ENCODE measurements around the gene PTPRN. TPM values are rescaled to one million over a fixed set of nuclear protein-coding genes. Genes with fewer than 3 reads are reported as not detected.

Gene PTPRN
- total and polyA plus RNA-seq, 2 donors (not counting 3 experiments of a cell fraction or from before 2014, with no cell fraction given), result not detected

GRCh38 chr2:219272995-219273394 is 36.2 kb downstream of the PTPRN start:
- CTCF ChIA-PET, result interaction anchor here (0.7 kb wide), 2 partner anchors 12 to 22 kb away, joined by 3 read pairs; no protein-coding TSS in a partner anchor
- no TSS peak for BruUV-seq (replicated peaks)
- no peaks in the 10 kb centered on the region for H3K79me2 ChIP-seq (ENCODE audit: control insufficient read depth, insufficient read depth, low read length)
- H3K9me3 ChIP-seq (replicated peaks; ENCODE audit: control insufficient read depth, insufficient read depth, low read length), result no peaks in the 10 kb centered on the region
- dilution Hi-C loops (cut with MboI; ENCODE audit: extremely low pct_ligation_motif_present, low sequenced_read_pairs) (no loop called here), intact Hi-C loops (cut with micrococcal nuclease) (no loop called here)
- H4K20me1 ChIP-seq (replicated peaks; ENCODE audit: control insufficient read depth, extremely low read depth, insufficient read depth, low read length), result no peaks in the 10 kb centered on the region
- H3K9ac ChIP-seq (replicated peaks; ENCODE audit: extremely low read depth, insufficient read depth, low read length), result no peak overlapping the region
- H3K27me3 ChIP-seq (ENCODE audit: control insufficient read depth in 2 of 2, insufficient read depth in 2 of 2, low read length in 2 of 2), result peaks cover 4 to 10% of the 10 kb centered on the region in 2 experiments
- peaks cover 3% of the 10 kb centered on the region for H3K4me1 ChIP-seq (ENCODE audit: control insufficient read depth, extremely low read depth, insufficient read depth, low read length)
- H3K4me2 ChIP-seq (ENCODE audit: insufficient read depth, low read length), result no peak overlapping the region
- no peak overlapping the region for H3K4me3 ChIP-seq (replicated peaks in 1 of 3; ENCODE audit: insufficient read depth in 1 of 3, low read depth in 1 of 3, low read length in 3 of 3)
- no peaks in the 10 kb centered on the region for H3K36me3 ChIP-seq (ENCODE audit: control insufficient read depth in 2 of 2, extremely low read depth in 1 of 2, insufficient read depth in 2 of 2, low read length in 2 of 2)
- H2AFZ ChIP-seq (ENCODE audit: low read depth, low read length), result no peak overlapping the region
- TF ChIP-seq FOS (IDR thresholded peaks at IDR 0.05; ENCODE audit: borderline replicate concordance, insufficient read depth, low read length) (no peak), GATA2 (IDR thresholded peaks at IDR 0.05; ENCODE audit: insufficient read depth, insufficient read length, low read depth, low read length) (no peak), POLR2AphosphoS5 (IDR thresholded peaks at IDR 0.05; ENCODE audit: insufficient read depth, low read depth, low read length) (no peak), POLR2A (IDR thresholded peaks at IDR 0.05; ENCODE audit: low read depth, low read length) (no peak), JUN (IDR thresholded peaks at IDR 0.05; ENCODE audit: borderline replicate concordance, insufficient read depth, insufficient read length, low read depth) (no peak), MYC (IDR thresholded peaks at IDR 0.05; ENCODE audit: low read depth, low read length) (no peak), EZH2 (IDR thresholded peaks at IDR 0.05; ENCODE audit: borderline replicate concordance, low read depth, low read length, severe bottlenecking) (no peak)
- TF ChIP-seq, protein P1, sequence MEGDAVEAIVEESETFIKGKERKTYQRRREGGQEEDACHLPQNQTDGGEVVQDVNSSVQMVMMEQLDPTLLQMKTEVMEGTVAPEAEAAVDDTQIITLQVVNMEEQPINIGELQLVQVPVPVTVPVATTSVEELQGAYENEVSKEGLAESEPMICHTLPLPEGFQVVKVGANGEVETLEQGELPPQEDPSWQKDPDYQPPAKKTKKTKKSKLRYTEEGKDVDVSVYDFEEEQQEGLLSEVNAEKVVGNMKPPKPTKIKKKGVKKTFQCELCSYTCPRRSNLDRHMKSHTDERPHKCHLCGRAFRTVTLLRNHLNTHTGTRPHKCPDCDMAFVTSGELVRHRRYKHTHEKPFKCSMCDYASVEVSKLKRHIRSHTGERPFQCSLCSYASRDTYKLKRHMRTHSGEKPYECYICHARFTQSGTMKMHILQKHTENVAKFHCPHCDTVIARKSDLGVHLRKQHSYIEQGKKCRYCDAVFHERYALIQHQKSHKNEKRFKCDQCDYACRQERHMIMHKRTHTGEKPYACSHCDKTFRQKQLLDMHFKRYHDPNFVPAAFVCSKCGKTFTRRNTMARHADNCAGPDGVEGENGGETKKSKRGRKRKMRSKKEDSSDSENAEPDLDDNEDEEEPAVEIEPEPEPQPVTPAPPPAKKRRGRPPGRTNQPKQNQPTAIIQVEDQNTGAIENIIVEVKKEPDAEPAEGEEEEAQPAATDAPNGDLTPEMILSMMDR (IDR thresholded peaks at IDR 0.05; ENCODE audit: extremely low read depth in 1 of 2, insufficient read depth in 1 of 2, low read depth in 1 of 2, low read length in 2 of 2), result no peak
- TF ChIP-seq, protein P2, sequence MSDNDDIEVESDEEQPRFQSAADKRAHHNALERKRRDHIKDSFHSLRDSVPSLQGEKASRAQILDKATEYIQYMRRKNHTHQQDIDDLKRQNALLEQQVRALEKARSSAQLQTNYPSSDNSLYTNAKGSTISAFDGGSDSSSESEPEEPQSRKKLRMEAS (IDR thresholded peaks at IDR 0.05; ENCODE audit: insufficient read depth, insufficient read length), result no peak
- POLR2A ChIA-PET, result no interaction called here
- no peak for DNase-seq (ENCODE audit: low read depth, low spot score)
- H3K27ac ChIP-seq (ENCODE audit: insufficient read depth, low read depth, low read length), result no peak overlapping the region
- no peaks in the 10 kb centered on the region for H3K9me1 ChIP-seq (replicated peaks; ENCODE audit: control insufficient read depth, extremely low read depth, insufficient read depth, low read length)
- no peak for FAIRE-seq

Data from endothelial cell of umbilical vein (primary cell).